ENCODE results near the gene KIF1B.

- TF ChIP-seq, protein P1, sequence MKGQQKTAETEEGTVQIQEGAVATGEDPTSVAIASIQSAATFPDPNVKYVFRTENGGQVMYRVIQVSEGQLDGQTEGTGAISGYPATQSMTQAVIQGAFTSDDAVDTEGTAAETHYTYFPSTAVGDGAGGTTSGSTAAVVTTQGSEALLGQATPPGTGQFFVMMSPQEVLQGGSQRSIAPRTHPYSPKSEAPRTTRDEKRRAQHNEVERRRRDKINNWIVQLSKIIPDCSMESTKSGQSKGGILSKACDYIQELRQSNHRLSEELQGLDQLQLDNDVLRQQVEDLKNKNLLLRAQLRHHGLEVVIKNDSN (IDR thresholded peaks at IDR 0.05; ENCODE audit: borderline replicate concordance, low read depth): no peak
- TF ChIP-seq, protein P2, sequence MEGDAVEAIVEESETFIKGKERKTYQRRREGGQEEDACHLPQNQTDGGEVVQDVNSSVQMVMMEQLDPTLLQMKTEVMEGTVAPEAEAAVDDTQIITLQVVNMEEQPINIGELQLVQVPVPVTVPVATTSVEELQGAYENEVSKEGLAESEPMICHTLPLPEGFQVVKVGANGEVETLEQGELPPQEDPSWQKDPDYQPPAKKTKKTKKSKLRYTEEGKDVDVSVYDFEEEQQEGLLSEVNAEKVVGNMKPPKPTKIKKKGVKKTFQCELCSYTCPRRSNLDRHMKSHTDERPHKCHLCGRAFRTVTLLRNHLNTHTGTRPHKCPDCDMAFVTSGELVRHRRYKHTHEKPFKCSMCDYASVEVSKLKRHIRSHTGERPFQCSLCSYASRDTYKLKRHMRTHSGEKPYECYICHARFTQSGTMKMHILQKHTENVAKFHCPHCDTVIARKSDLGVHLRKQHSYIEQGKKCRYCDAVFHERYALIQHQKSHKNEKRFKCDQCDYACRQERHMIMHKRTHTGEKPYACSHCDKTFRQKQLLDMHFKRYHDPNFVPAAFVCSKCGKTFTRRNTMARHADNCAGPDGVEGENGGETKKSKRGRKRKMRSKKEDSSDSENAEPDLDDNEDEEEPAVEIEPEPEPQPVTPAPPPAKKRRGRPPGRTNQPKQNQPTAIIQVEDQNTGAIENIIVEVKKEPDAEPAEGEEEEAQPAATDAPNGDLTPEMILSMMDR (IDR thresholded peaks at IDR 0.05): no peak
- no peak for TF ChIP-seq RAD21 (IDR thresholded peaks at IDR 0.05; ENCODE audit: low read length)
- TF ChIP-seq NRF1 (IDR thresholded peaks at IDR 0.05; ENCODE audit: low read depth, low read length): no peak
- TF ChIP-seq NFIC (IDR thresholded peaks at IDR 0.05; ENCODE audit: borderline replicate concordance): no peak
- no peak for TF ChIP-seq REST (IDR thresholded peaks at IDR 0.05; ENCODE audit: low read depth, low read length)
These were observed 26.8 kb downstream of the KIF1B start for GRCh38 chr1:10237157-10237539.

Data from SK-N-SH (cell line).